NCI-H1436 treated with DMSO at 0.1 percent for 48 hours (cell line): ENCODE data around the gene EYS.

Source experiments
- DNase-seq: peaks from one replicate; lab custom pipeline; 2025; lab: John Stamatoyannopoulos, UW

The EYS gene

DNA sequence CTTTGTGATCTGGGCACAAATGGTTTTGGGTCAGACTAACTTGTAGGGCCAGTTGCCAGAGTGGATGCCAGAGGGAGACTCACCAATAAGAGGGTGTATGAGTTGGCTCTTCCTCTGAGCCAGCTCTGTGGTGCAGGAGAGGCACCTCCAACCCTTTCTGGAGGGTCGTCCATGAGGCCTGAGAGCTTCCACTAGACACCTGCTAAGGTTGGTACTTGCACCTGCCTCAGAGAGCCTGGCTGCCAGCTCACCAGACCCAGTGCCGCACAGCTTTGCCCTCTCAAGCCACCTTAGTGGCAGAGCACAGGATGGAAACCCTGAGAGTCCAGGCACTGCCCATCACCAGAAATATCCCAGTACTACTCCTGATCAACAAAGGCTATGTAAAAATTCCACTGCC lies 504.3 kb downstream of the EYS start:
- DNase-seq = no peak

DNA sequence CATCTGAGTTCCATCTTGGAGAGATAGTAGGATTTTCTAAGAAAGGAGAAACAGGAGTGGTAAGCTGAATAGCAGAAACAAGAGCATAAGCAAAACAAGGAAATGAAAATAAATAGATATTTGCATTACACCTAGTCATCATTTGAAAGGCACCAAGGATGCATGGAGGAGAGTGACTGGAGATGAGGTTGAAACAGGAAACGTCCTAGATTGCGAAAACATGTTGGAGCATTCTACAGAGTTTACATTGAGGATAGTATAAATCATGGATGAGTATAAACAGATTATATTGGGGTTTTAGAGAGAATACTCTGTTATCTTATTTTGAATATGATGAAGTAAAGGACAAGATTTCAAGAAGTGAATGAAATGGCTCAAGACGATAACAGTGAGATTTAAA lies 507.3 kb downstream of the EYS start:
- DNase-seq = no peak

DNA sequence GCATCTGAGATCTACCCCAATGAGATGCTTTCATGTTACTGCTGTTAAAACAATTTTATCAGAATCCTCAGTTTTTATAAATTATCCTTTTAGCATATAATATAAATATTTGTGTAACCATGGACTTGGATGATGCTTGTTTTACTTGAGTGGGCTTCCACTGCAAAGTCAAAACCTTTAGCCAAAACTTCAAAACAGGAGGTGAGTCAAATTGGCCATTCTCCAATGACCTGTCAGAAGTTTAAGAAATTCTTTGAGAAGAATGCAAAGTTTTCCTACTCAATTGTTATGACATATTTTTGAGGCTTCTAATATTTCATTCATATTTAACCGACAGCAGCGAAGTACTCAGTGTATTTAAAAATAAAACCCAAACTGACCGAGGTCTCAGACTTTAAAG lies 507.9 kb downstream of the EYS start:
- DNase-seq = no peak

DNA sequence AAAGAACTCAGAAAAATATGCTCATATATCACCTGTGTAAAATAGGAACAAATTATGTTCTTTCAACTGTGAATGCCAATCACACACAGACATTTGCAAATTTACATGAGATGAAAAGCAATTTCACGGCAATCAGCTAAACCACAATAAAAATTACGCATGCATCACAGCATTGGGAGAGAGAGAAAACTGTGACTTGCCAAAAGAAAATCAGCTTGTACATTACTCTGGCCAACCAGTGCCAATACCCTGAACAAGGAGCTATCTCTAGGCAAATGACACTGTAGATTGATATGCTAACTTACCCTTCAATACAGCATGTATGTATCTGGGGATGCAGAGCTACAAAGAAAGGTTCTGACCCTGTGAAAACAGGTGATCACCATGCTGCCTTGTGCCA lies 515.6 kb downstream of the EYS start:
- DNase-seq = peak; percentile 5

DNA sequence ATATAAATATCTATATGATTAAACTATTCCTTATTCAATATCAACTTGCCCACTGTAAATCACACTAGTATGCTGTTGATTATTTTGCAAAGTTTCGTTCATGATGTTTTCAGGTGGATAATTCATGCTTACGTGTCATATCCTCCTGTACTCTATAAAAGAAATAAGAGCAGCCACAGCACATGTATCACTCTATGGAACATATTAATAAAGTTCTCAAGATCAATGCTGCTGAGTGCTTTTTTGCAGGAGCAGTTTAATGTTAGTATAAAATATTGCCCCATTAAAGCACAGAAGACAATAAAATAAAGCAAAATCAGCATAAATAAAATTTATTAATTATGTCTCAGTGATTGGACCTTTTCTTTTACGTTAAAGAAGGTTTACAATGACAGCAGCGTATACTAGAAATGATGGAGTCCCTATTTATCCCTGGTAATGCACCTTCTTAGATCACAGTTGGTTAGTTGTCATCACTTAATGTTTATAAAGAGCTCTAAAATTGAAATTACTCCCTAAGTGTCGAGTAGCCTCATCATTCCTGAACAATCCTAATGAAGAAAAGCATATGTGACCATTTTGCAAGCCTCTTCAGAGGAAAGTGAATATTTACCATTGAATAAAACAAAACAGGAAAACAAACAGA lies 517.7 kb downstream of the EYS start:
- DNase-seq = no peak

DNA sequence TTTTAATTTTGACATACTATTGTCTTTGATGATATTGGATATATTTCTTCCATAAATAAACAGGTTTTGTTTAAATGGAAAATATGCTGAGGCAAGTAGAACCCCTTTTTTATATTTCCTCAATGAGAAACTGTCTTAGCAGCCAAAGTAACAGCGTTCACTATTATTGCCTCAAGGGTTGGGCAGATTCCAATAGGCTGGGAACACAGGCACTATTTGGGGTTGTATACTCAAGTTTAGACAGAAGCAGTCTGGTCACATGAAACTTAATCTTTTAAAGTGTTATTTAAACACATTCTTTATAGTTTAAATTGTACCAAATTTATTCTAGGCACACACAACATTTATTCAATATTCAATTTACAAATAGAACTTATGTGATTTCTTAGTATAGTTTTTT lies 520.2 kb downstream of the EYS start:
- no peak for DNase-seq

DNA sequence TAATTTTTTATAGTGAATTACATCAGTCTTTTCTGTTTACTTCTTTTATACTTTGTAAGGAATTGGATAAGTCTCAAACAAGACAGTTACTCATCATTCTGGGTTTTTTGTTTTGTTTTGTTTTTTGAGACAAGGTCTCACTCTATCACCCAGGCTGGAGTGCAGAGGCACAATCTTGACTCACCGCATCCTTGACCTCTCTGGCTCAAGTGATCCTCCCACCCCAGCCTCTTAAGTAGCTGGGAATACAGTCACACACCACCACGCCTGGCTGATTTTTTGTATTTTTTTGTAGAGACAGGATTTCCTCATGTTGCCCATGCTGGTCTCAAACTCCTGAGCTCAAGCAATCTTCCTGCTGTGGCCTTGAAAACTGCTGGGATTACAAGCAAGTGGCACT lies 524.3 kb downstream of the EYS start:
- DNase-seq = no peak

DNA sequence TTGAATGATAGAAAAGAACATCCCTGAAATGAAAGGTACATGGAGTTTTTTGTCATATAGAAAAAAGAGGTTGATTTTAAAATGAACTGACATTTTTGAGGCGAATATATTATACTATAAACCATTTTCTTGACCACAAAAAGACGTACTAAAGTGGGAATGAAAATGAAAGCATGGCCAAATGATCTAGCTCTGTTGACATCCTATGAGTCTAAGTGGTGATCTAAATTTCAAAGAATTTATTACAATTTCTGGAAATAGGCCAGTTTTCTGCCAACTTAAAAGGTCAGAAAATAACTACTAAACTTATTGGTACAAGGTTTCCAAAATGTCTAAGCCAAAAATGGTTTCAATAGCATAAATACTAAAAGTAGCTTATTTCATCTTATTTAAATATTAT lies 536.8 kb downstream of the EYS start:
- DNase-seq = no peak

DNA sequence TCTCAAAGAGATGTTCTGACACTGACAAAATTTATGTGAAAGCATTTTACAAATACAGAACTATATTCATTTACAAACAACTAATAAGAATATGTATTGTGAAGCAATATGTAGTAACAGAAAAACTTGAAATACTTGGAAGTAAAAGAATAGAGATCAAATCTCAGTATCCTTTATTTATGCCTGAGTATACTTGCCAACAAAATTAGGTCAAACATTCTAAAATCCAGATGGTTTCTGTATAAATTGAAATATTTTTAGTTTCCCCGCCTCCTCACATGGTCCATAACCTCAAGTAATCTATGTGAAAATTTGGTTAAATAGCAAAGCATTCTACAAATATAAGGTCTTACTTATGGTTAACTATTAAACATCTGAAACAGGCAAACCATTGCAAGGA lies 545.4 kb downstream of the EYS start:
- no peak for DNase-seq

DNA sequence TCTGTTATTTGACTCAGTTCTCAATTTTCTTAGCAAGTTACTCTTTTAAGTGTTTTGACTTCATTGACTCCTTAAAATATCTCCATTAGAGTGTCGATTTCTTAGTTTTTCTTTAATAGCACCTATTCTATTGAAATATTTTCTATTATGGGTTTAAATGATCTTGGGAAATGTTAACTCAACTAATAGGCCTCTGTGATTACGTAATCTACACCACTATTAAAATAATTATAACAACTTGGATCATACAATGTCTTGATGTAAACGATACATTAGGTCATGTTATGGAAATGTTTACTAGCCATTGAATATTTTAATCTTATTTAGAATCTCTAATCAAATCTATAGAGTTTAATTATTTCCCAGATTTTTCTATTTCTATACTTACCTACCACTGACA lies 550.0 kb downstream of the EYS start:
- no peak for DNase-seq

DNA sequence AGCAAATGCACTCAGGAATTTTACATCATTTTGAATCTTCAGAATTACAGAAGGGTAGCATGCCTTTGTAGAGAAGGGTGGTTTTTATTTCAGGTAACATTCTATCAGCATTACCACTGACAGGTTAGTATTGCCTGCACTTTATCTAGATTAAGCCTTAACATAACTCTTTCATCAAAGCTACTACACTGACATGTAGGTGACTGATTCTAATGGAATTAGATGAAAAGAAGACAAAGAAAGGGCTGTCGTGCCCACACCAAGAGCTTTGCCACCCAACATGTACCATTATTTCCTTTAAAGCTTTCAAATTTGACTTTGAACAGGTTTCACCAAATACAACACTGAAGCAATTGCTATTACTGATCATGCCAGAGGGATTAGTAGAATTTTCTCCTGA lies 551.9 kb downstream of the EYS start:
- no peak for DNase-seq

DNA sequence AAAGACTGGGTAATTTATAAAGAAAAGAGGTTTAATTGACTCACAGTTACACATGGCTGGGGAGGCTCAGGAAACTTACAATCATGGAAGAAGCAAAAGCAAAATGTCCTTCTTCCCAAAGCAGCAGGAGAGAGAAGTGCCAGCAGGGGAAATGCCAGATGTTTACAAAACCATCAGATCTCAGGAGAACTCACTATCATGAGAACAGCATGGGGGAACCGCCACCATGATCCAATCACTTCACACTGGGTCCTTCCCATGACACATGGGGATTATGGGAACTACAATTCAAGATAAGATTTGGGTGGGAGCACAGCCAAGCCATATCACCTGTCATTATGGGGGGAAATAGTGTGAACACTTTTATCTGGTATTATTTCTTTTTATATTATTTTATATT lies 557.2 kb downstream of the EYS start:
- no peak for DNase-seq

DNA sequence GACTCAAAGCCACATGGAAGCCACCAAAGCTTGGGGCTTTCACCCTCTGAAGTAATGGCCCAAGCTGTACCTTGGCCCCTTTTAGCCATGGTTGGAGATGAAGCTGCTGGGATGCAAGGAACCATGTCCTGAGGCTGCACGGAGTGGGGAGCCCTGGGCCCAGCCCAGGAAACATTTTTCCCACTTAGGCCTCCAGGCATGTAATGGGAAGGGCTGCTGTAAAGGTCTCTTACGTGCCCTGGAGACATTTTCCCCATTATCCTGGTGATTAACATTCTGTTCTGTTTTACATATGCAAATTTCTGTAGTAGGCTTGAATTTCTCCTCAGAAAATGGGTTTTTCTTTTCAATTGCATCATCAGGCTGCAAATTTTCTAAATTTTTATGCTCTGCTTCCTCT lies 558.2 kb downstream of the EYS start:
- DNase-seq = no peak

DNA sequence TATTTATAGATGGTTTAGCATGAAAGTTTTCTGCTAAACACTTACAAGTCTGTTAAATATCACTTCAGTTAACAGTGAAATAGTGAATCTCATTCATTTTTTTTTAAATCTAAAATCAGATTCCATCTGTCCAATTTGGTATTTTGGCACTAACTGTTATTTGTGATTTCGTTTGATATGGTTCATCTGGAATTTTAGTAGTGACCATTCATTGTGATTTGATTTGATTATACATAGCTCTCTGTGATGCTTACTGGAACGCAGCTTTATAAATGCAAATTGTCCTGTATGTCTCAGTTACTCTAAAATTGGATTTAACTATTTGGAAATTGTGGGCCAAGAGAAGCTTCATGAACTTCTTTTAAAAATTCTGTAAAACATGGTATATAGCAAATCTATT lies 571.5 kb downstream of the EYS start:
- DNase-seq = no peak

DNA sequence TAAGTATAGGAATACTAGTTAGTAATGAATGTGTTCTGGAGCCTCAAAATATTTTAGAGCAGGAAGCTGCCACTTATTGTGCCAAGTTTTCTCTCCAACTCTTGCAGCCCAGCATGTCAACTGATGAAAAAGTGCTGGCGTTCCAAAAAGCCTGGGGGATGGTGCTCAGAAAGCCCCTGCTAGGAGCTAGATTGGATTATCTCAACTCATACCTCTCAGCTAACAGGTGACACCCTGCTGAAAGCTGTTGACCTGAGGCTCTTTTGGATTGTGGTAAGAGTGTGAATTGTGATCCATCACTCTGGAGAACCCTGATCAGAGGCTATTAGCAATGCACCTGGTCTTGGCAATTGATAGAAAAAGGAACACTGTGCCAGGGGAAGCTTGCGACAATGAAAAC lies 580.4 kb downstream of the EYS start:
- DNase-seq = peak; percentile 49

DNA sequence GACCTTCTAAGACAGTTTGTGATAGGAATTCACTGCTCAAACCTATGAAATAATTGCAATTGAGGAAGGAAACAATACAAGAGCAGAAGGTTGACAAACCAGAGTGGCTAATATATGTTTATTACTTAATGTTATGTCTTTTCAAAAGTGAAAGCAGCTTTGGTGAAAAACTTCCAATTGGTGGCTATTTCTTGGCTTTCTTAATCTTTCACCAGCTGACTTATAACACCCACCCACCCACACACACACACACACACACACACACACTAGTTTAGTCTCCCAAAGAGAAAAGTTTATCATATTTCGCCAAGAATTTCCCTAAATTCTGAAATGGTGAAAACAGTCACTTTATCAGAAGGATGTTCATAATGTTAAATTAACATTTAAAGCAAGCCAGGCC lies 583.5 kb downstream of the EYS start:
- DNase-seq = no peak

DNA sequence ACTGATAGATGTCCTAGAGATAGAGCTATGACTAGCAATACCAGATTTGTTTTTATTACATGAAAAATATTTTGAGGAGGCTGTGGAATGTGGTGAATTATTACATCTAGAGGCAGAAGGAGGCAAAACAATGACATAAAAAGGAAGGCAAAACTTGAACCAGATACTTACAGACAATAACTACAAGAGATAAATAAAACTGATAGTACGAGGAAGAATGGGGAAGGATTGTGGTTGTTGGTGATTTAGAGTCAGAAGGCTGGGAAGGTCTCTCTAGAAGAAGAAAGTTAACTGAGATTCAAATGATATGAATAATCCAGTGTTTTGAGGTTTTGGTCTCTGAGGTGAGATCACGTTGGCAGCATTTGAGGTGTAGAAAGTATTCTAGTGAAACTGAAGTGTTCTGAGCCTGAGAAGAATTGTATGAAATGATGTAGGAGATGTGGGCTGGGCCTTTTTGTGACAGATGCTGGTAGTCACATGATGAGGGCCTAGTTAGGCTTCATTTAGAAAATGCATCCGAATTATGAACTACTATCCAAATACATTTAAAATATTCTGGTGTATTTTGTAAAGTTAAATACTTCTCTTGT lies 589.1 kb downstream of the EYS start:
- no peak for DNase-seq

DNA sequence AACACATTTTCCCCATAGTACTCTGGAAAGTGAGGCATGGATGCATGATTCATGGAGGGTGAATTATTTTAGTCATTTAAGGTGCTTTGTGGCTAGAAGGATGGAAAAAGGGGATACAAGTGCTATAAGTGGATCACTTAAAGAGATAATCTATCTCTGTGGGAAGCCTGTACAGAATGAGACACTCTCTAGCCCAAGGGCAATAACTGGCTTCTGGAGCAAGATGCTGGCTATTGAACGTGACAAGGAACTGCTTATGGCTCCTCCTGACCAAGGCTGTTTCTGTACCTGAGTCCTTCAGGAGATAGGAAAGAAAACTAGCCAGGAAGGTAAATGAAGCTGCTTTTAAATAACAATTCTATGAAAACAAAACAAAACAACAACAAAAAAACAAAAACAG lies 590.7 kb downstream of the EYS start:
- no peak for DNase-seq

DNA sequence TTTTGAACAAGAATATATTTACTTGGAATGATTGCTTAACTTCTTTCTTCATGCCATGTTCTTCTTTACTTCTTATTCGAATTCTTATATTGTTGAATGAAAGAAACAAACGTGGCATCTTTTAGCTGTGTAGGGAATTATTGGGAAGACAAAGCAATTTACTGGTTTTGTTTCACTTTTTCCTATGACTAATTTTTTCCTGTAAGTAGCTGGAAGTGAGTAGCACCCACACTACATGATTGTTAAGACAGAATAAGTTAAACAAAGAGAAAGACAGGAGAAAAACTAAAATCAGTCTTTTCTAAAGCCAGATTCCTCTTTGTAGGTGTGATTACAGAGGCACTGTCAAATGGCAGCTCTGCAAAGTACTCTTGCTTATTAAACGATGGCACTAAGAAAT lies 593.4 kb downstream of the EYS start:
- DNase-seq = no peak

DNA sequence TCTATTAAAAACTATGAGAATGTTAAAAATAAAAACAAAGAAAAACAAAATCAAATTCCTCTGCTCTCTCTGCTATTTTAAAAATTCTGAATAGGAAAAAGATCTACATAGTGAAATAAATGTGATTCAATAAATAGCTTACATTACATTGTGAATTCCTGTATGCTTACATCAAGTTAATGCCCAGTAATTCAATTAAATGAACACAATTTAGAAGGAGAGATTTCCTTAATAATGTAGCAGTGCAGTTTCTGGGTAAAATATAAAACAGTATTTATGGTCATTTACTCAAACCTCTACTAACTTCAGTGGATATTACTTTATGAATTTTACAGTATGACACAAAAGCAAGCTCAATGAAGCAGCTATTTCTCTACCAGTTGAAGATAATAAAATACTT lies 594.6 kb downstream of the EYS start:
- DNase-seq = no peak

DNA sequence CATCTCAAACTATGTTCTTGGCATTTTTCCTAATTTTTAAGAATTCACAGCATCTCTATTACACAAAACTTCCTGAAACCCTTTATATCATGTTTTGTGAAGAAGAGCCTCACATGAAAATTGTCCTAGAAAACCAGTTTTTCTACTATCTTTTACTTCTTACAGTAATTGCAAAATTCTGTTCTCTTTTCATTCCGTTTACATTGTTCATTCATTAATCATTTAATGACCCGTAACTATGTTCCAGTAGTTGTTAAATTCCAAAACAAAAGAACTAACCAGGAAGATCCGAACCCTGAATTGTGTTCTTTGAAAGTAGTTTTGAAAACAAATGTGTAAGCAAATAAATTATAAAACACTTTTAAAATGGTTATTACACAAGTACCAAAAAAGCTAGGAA lies 597.0 kb downstream of the EYS start:
- no peak for DNase-seq

DNA sequence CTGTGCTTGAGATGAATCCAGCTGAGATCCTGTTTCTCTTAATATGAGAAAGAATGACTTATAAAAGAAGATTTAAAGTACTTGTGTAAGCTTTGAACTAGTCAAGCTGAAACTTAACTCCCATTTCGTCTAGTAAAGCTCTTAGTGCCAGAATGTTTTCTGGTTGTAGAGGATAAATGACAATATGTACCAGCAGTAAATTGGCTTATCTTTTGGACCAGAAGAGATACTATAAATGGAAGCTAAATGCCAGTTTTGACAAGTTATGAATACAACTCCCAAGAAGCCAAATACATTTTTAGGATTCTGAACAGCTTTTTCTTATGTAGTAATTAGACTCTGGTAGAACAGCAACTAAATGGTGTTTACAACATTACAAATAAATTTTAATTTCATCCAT lies 608.7 kb downstream of the EYS start:
- DNase-seq = no peak

DNA sequence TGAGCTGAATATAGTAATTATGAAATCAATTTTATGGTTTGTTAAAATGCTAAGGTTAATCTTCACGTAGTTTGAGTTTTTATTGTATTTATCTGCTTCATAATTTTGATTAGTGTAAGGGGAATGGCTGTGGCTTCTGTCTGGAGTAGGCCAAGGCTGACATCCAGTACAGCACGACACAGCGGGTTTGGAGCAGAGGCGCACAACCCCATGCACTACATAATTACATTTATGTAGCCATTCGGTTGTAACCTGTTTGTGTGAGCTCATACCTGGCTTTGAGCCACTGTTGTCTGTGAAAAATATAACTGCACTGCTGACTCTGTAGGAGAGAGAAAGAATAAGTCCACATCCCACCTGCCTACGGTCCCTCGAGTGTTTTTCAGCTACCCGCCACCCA lies 615.5 kb downstream of the EYS start:
- no peak for DNase-seq

DNA sequence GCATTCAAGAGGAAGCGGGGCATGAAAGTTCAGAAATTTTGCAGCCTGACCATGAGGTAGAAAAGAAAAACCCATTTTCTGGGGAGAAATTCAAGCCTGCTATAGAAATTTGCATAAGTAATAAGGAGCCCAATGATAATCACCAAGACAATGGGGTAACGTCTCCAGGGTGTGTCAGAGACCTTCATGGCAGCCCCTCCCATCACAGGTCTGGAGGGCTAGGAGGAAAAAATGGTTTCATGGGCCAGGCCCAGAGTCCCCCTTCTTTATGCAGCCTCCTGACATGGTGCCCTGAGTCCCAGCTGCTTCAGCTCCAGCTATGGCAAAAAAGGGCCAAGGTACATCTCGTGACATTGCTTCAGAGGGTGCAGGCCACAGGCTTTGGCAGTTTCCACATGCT lies 618.5 kb downstream of the EYS start:
- DNase-seq = no peak

DNA sequence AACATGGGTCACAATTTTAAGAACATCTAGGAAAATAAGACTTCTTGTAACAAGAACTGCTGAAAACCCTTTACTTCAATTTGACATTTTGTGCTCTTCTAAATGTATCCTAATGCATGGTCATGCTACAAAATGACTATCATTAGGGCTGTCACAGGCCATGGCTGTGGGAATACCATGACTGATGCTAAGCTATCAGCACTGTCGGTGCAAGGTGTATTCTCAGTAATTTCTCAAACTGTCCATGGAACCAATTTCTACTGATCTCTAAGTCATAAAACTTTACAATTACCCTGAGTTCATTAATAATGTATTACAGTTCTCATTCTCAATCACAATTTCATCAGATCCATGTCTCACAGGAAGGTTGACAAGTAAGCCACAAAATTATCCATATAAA lies 625.3 kb downstream of the EYS start:
- DNase-seq = no peak
